GM12878 (cell line): ENCODE results near the gene AP1AR. TPM values are rescaled to one million over a fixed set of nuclear protein-coding genes. Genes with fewer than 3 reads are reported as not detected.
A peak's percentile ranks its signal among the peaks of the same experiment; 100 is the strongest.

Experiments
- CBFB ChIP-seq: IDR thresholded peaks from 2 replicates; pipeline ENCODE4 v1.6.1; 2016; ENCODE audit warnings: antibody characterized with exemption, low read depth
- CEBPB ChIP-seq, 2 experiments: fragments of 150-350 bp in 1 of 2; IDR thresholded peaks; 2 replicates each; pipeline ENCODE4 v1.6.1; 2012 to 2014; ENCODE audit warnings: low read depth in 2 of 2, low read length in 2 of 2, borderline replicate concordance in 1 of 2, inconsistent platforms in 1 of 2
- E2F4 ChIP-seq: IDR thresholded peaks from 2 replicates; pipeline ENCODE4 v1.6.1; 2012; ENCODE audit warnings: low read depth, low read length, improper control_type of control experiment
- ELK1 ChIP-seq: IDR thresholded peaks from 2 replicates; pipeline ENCODE4 v1.6.1; 2012; ENCODE audit warnings: low read depth, low read length, improper control_type of control experiment
- FOS ChIP-seq: IDR thresholded peaks from 3 replicates; pipeline ENCODE4 v1.6.1; 2011; ENCODE audit warnings: borderline replicate concordance; ENCODE audit not compliant: insufficient read length; ENCODE audit errors: extremely low read depth
- FOXM1 ChIP-seq: IDR thresholded peaks from 2 replicates; pipeline ENCODE4 v1.6.1; 2012; ENCODE audit warnings: low read depth, mild to moderate bottlenecking, inconsistent platforms, low read length, moderate library complexity
- MXI1 ChIP-seq: fragments of 150-350 bp; IDR thresholded peaks from 2 replicates; pipeline ENCODE4 v1.6.1; 2011; ENCODE audit warnings: low read depth, mild to moderate bottlenecking, inconsistent platforms, low read length, improper control_type of control experiment
- MYB ChIP-seq: fragments of 150-350 bp; IDR thresholded peaks from 2 replicates; pipeline ENCODE4 v1.6.1; 2014; ENCODE audit warnings: mild to moderate bottlenecking, low read depth, low read length, borderline replicate concordance
- PRDM15 ChIP-seq: fragments of 450-650 bp; formaldehyde crosslinking; IDR thresholded peaks from 2 replicates; pipeline ENCODE4 v1.4.0; 2020; ENCODE audit warnings: mild to moderate bottlenecking, moderate library complexity
- RELB ChIP-seq: fragments of 450-650 bp; IDR thresholded peaks from 2 replicates; pipeline ENCODE4 v1.6.1; 2017; ENCODE audit warnings: low read depth, mild to moderate bottlenecking, moderate library complexity
- SMC3 ChIP-seq: IDR thresholded peaks from 2 replicates; pipeline ENCODE4 v1.6.1; 2011; ENCODE audit warnings: low read length, improper control_type of control experiment, borderline replicate concordance
- TARDBP ChIP-seq: IDR thresholded peaks from 2 replicates; pipeline ENCODE4 v1.6.1; 2016; ENCODE audit warnings: borderline replicate concordance
- ZBTB4 ChIP-seq: fragments of 450-650 bp; formaldehyde crosslinking; IDR thresholded peaks from 2 replicates; pipeline ENCODE4 v1.4.0; 2022; ENCODE audit warnings: mild to moderate bottlenecking, moderate library complexity
- polyA plus RNA-seq, 11 experiments: library from polyadenylated mRNA; depleted of rRNA in 4 of 11; unstranded in 6 of 11; stranded (reverse) in 5 of 11; fragments of >200 nt; fragmentation: Nextera tagmentation in 4 of 11; fragmentation: Illumina TruSeq in 1 of 11; extraction: Ambion mirVana in 4 of 11; extraction: Trizol in 1 of 11; gene quantifications; 1 replicate in 1 of 11; 2 replicates in 10 of 11; pipeline versions ENCODE4 v1.2.1 to v1.2.3, GENCODE V29; 2011 to 2016; ENCODE audit warnings: inconsistent platforms in 2 of 11, missing spikeins in 2 of 11, low read depth in 1 of 11
- total RNA-seq, 4 experiments: library from RNA; depleted of rRNA in 3 of 4; stranded (reverse); fragments of >200 nt in 3 of 4; fragmentation: Illumina TruSeq in 1 of 4; extraction: Trizol in 1 of 4; gene quantifications; 2 replicates each; pipeline versions ENCODE4 v1.2.1 to v1.2.3, GENCODE V29; 2013 to 2021

The AP1AR gene
- total and polyA plus RNA-seq, 10 of the 15 experiments (the other 5 are each of a cell fraction or from before 2014, with no cell fraction given) = 5.6 to 29.1 (median 16.3) TPM

- no peak for TF ChIP-seq PRDM15 (CRISPR knock-in tag)
- TF ChIP-seq ZBTB4 (CRISPR knock-in tag) = no peak
- TF ChIP-seq E2F4 = no peak
- 0 out of 2 replicates have a peak, but pooled peaks have one; percentile 40 for TF ChIP-seq FOXM1
- TF ChIP-seq MYB = no peak
- no peak for TF ChIP-seq ELK1
- TF ChIP-seq SMC3 = 0 out of 2 replicates have a peak, but pooled peaks have one; percentile 4
- TF ChIP-seq MXI1 = peak; percentile 66; the same call in 1 of the 2 replicates
- TF ChIP-seq CEBPB (IDR thresholded peaks at IDR 0.05; ENCODE audit: borderline replicate concordance in 1 of 2, low read depth in 2 of 2, low read length in 2 of 2) = 0 out of 4 replicates have a peak, but pooled peaks of 1 of the 2 experiments have one; percentile 39
- TF ChIP-seq FOS = no peak
- no peak for TF ChIP-seq TARDBP
- TF ChIP-seq RELB = peak; percentile 79; the same call in 1 of the 2 replicates
- TF ChIP-seq CBFB = peak; percentile 87
Measured at GRCh38 chr4:112318239-112319142, 86.9 kb downstream of the AP1AR start (continued).
